DMS53 treated with DMSO at 0.1 percent for 48 hours (cell line): Measurements from ENCODE around the gene DNLZ.

Experiments used
- DNase-seq: peaks from one replicate; lab custom pipeline; 2025; ENCODE audit not compliant: unreplicated experiment; lab: John Stamatoyannopoulos, UW

Gene DNLZ

GRCh38 chr9:136345281-136346156, 18.0 kb downstream of the DNLZ start:
- DNase-seq = peak; percentile 37

GRCh38 chr9:136344544-136345280, 18.8 kb downstream of the DNLZ start:
- no peak for DNase-seq

GRCh38 chr9:136343884-136344269, 19.7 kb downstream of the DNLZ start:
- DNase-seq = no peak

GRCh38 chr9:136343121-136343883, 20.2 kb downstream of the DNLZ start:
- DNase-seq = no peak

GRCh38 chr9:136342181-136343120, 21.1 kb downstream of the DNLZ start:
- DNase-seq = no peak

GRCh38 chr9:136341769-136342168, 21.8 kb downstream of the DNLZ start:
- no peak for DNase-seq

GRCh38 chr9:136341042-136341655, 22.4 kb downstream of the DNLZ start:
- DNase-seq = no peak

- no peak for DNase-seq
These were observed 23.0 kb downstream of the DNLZ start for GRCh38 chr9:136340356-136341041.

DNA sequence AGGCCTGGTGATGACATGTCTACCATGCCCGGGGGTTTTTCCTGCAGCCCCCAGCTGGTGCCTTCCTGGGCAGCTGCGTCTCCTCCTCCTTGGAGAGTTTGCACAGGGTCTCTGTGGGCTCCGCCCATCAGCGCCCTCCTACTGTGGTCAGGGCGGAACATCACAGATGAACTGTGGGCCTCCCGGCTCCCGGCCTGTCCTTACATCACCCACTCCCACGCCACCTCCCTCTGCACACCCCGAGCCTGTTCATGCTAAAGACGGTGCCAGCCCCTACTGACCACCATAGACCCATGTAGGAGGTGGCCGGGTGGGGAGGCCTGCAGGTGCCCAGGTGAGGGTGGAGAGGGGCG, 23.6 kb downstream of the DNLZ start:
- no peak for DNase-seq

GRCh38 chr9:136339173-136339957, 24.2 kb downstream of the DNLZ start:
- peak; percentile 68 for DNase-seq

- no peak for DNase-seq
These were observed 25.0 kb downstream of the DNLZ start for GRCh38 chr9:136338511-136338910.

DNA sequence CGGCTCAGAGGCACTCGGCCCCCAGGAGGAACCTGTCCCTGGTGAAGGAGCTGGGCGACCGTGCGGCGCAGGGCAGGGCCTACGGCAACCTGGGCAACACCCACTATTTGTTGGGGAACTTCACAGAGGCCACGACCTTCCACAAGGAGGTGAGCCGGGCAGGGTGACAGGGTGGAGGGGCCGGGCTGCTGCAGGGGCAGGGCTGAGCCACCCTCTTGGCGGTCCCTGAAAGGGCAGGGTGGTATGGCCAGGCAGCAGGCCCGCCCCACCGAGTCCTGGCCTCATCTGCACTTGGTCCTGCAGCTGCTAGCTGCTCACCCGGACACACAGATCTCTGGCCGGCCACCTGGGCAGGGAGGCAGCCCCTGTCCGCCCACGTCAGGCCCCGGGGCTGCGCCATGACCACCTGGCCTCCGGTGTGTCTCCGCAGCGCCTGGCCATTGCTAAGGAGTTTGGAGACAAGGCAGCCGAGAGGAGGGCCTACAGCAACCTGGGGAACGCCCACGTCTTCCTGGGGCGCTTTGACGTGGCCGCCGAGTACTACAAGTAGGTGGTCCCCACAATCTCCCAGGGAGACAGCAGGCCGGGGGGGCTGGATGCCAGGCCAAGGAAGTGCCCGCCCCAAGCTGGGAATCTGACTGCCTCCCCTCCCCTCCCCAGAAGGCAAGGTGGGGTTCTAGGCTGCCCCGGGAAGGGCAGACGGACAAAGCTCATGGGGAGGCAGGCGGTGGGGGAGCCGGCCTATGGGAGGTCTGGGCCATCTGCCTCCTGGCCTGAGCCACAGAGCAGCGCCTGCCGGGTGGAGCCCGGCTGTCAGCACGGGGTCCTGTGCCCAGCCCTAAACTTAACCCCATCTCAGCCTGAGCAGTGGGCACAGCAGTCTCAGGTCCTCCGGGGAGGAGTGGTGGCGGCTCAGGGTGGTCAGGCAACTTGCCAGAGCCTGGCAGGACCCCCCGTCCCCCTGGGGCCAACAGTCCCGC, 25.8 kb downstream of the DNLZ start:
- no peak for DNase-seq

- no peak for DNase-seq
These were observed 26.7 kb downstream of the DNLZ start for GRCh38 chr9:136336881-136337280.

DNA sequence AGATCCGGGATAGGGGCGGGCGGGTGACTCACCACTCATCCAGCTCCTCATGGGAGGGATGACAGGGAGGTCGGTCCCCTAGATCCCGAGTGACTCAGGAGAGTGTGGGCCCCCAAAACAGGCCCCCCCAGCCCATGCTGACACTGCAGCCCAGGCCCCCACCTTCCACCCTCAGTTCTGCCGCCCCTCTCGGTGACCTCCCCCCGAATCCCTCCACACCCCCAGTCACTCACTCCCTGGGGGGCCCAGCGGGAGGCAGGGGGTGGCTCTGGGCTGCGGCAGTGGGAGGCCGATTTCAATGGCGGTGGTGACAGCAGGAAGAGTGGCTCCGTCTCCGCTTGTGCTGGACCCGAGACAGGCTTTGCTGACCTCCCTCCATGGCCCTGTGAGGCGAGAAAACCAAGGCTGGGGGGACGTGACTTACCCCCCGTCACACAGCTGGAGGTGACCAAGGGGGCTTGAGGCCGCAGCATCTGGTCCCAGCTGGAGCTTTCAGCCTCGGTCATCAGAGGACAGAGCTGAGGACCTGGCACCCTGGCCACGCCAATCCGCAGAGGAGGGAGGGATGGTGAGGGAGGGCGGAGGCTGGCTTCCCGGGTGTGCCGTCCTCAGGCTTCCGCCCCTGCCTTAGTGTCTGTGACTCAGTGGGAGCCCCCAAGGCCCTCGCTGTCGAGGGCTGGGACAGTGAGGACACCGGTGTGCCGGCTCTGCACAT, 27.2 kb downstream of the DNLZ start:
- no peak for DNase-seq

DNA sequence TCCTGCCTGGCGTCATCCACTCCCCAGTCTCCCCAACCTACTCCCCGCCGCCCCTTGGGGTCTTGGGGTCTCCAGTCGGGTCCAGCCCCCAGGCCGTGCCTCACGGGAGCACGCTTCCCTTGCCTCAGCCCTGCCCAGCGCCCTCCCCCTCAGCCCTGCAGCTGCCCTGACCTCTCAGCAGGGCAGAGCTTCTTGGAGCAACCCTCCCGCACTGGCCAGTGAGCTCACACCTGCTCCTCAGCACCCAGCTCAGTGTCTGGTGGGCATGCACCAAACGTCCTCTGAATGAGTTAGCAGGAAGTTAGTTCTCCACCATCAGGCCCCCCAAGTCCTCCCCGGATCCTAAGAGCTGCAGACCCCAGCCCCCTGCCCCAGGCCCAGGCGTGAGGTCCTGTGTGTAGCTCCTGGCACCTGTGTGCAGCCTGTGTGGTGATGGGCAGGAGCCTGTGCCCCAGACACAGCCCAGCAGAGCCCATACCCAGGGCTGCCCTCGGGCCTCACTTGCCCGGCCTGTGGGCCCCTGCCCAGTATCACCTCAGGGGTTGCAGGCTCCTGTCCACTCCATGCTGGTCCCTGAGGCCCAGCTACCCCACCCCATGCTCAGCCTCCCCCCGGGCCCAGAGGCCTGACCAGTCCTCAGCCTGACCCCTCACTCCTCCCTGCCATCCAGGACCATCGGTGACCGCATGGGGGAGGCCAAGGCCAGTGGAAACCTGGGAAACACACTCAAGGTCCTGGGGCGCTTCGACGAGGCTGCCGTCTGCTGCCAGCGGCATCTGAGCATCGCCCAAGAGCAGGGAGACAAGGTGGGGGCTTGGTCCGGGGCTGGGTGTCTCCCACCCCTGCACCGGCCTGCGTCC, 28.0 kb downstream of the DNLZ start:
- DNase-seq = no peak

- no peak for DNase-seq
These were observed 29.0 kb downstream of the DNLZ start for GRCh38 chr9:136334541-136334940.
